Neural progenitor cell (in vitro differentiated cells): ENCODE measurements around the gene GLP1R. TPM values are rescaled to one million over a fixed set of nuclear protein-coding genes. Genes with fewer than 3 reads are reported as not detected.
A peak's percentile ranks its signal among the peaks of the same experiment; 100 is the strongest.

Experiments used
- DNase-seq: peaks from one replicate; pipeline ENCODE4 v3.0.0-alpha.2; 2016; ENCODE audit warnings: low spot score
- H2AFZ ChIP-seq: fragments of 200-600 bp; sonication (generic); replicated peaks from 2 replicates; pipeline ENCODE4 v1.6.1; 2016; ENCODE audit warnings: antibody characterized with exemption
- H3F3A ChIP-seq: fragments of 200-600 bp; sonication (generic); 2 replicates; pipeline ENCODE4 v1.6.1; 2016; ENCODE audit warnings: antibody characterized with exemption, low read depth
- H3K27ac ChIP-seq: fragments of 200-600 bp; sonication (generic); 2 replicates; pipeline ENCODE4 v1.5.1; 2016; ENCODE audit warnings: mild to moderate bottlenecking
- H3K27me3 ChIP-seq: fragments of 200-600 bp; sonication (generic); 2 replicates; pipeline ENCODE4 v1.6.1; 2016; ENCODE audit warnings: mild to moderate bottlenecking, moderate library complexity
- H3K36me3 ChIP-seq: fragments of 200-600 bp; sonication (generic); 2 replicates; pipeline ENCODE4 v1.5.1; 2016
- H3K4me1 ChIP-seq: fragments of 200-600 bp; sonication (generic); 2 replicates; pipeline ENCODE4 v1.6.1; 2016; ENCODE audit warnings: mixed run types
- H3K4me2 ChIP-seq: fragments of 200-600 bp; sonication (generic); 2 replicates; pipeline ENCODE4 v1.6.1; 2016
- H3K4me3 ChIP-seq: fragments of 200-600 bp; sonication (generic); 2 replicates; pipeline ENCODE4 v1.5.1; 2016
- H3K79me2 ChIP-seq: fragments of 200-600 bp; sonication (generic); 2 replicates; pipeline ENCODE4 v1.6.1; 2016; ENCODE audit warnings: low read depth
- H3K9ac ChIP-seq: fragments of 200-600 bp; sonication (generic); 2 replicates; pipeline ENCODE4 v1.6.1; 2016
- H3K9me3 ChIP-seq: fragments of 200-600 bp; sonication (generic); 2 replicates; pipeline ENCODE4 v1.5.1; 2016; ENCODE audit warnings: low read depth
- H4K20me1 ChIP-seq: fragments of 200-600 bp; sonication (generic); 2 replicates; pipeline ENCODE4 v1.6.1; 2016; ENCODE audit warnings: low read depth
- H3K27ac Mint-ChIP-seq: 3 replicates; pipeline ENCODE4 v1.8.0; 2021; ENCODE audit warnings: mixed read lengths
- H3K27me3 Mint-ChIP-seq: 2 replicates; pipeline ENCODE4 v1.8.0; 2022; ENCODE audit warnings: low read depth, mild to moderate bottlenecking, inconsistent platforms, moderate library complexity, mixed read lengths; ENCODE audit not compliant: insufficient read depth
- H3K36me3 Mint-ChIP-seq: 3 replicates; pipeline ENCODE4 v1.8.0; 2021; ENCODE audit warnings: mixed read lengths
- H3K4me1 Mint-ChIP-seq: 3 replicates; pipeline ENCODE4 v1.8.0; 2021; ENCODE audit warnings: mixed read lengths
- H3K4me3 Mint-ChIP-seq: 3 replicates; pipeline ENCODE4 v1.8.0; 2021; ENCODE audit warnings: mild to moderate bottlenecking, moderate library complexity, mixed read lengths
- H3K9me3 Mint-ChIP-seq: 3 replicates; pipeline ENCODE4 v1.8.0; 2020; ENCODE audit warnings: mixed read lengths
- EZH2 ChIP-seq: fragments of 200-600 bp; sonication (generic); IDR thresholded peaks from 2 replicates; pipeline ENCODE4 v1.6.1; 2017; ENCODE audit warnings: antibody characterized with exemption, mild to moderate bottlenecking, moderate library complexity
- EZH2phosphoT487 ChIP-seq: fragments of 200-600 bp; sonication (generic); IDR thresholded peaks from 2 replicates; pipeline ENCODE4 v1.6.1; 2017; ENCODE audit warnings: antibody characterized with exemption
- total RNA-seq: library from RNA; depleted of rRNA; stranded (reverse); fragments of >200 nt; gene quantifications from 2 replicates; pipeline ENCODE4 v1.2.3, GENCODE V29; 2015; ENCODE audit warnings: low replicate concordance
- TF ChIP-seq, protein P1 (sequence below): fragments of 200-600 bp; sonication (generic); IDR thresholded peaks from 2 replicates; pipeline ENCODE4 v1.5.1; 2017; ENCODE audit warnings: antibody characterized with exemption, mild to moderate bottlenecking

GLP1R gene
- total RNA-seq, 1 donor from 2014 or later = 0.82 TPM

GRCh38 chr6:39005774-39006173 lies 42.8 kb upstream of the GLP1R start:
- peaks cover 6% of the 10 kb centered on the region for H3K4me1 ChIP-seq
- H3K4me3 ChIP-seq = no peak overlapping the region

DNA sequence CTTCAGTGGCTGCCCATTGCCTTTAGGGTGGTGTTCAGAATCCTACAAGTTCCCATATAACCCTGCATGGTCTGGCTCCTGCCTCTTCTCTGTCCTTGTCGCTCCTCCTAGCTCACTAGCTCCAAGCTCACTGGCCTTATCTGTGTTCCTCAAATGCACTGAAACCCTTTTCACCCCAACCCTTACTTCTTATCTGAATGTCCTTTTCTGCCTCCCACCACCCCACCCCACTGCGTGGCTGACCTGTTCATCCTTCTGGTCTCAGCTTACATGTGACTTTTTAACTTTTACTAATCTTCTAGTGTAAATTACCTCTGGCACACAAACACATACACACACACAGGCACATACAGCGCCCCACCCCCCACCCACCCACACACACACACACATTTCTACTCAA lies 41.0 kb upstream of the GLP1R start:
- H3K27ac ChIP-seq = no peak overlapping the region
- Mint-ChIP-seq H3K4me1 (peaks cover 5% of the 10 kb centered on the region), H3K4me3 (no peak overlapping the region), H3K36me3 (no peaks in the 10 kb centered on the region), H3K27ac (no peak overlapping the region), H3K9me3 (no peaks in the 10 kb centered on the region), H3K27me3 (peaks cover 5% of the 10 kb centered on the region)
- no peaks in the 10 kb centered on the region for H3F3A ChIP-seq
- H3K79me2 ChIP-seq = no peaks in the 10 kb centered on the region
- H3K9me3 ChIP-seq = no peaks in the 10 kb centered on the region
- H3K27me3 ChIP-seq = peaks cover 8% of the 10 kb centered on the region
- DNase-seq = no peak
- H3K4me2 ChIP-seq = no peak overlapping the region
- no peaks in the 10 kb centered on the region for H4K20me1 ChIP-seq
- TF ChIP-seq EZH2phosphoT487 (no peak), EZH2 (no peak)
- TF ChIP-seq, protein P1, sequence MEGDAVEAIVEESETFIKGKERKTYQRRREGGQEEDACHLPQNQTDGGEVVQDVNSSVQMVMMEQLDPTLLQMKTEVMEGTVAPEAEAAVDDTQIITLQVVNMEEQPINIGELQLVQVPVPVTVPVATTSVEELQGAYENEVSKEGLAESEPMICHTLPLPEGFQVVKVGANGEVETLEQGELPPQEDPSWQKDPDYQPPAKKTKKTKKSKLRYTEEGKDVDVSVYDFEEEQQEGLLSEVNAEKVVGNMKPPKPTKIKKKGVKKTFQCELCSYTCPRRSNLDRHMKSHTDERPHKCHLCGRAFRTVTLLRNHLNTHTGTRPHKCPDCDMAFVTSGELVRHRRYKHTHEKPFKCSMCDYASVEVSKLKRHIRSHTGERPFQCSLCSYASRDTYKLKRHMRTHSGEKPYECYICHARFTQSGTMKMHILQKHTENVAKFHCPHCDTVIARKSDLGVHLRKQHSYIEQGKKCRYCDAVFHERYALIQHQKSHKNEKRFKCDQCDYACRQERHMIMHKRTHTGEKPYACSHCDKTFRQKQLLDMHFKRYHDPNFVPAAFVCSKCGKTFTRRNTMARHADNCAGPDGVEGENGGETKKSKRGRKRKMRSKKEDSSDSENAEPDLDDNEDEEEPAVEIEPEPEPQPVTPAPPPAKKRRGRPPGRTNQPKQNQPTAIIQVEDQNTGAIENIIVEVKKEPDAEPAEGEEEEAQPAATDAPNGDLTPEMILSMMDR = no peak
- H2AFZ ChIP-seq = no peak overlapping the region
- H3K4me3 ChIP-seq = no peak overlapping the region
- H3K4me1 ChIP-seq = peaks cover 6% of the 10 kb centered on the region
- H3K9ac ChIP-seq = no peak overlapping the region
- H3K36me3 ChIP-seq = no peaks in the 10 kb centered on the region

More at GRCh38 chr6:39005774-39006173, 42.8 kb upstream of the GLP1R start:
- no peaks in the 10 kb centered on the region for H4K20me1 ChIP-seq
- no peak overlapping the region for H2AFZ ChIP-seq
- Mint-ChIP-seq H3K4me1 (peaks cover 2% of the 10 kb centered on the region), H3K27me3 (peaks cover 2% of the 10 kb centered on the region), H3K27ac (no peak overlapping the region), H3K36me3 (no peaks in the 10 kb centered on the region), H3K9me3 (no peaks in the 10 kb centered on the region), H3K4me3 (no peak overlapping the region)
- peaks cover 23% of the 10 kb centered on the region for H3K27me3 ChIP-seq
- H3F3A ChIP-seq = no peaks in the 10 kb centered on the region
- no peaks in the 10 kb centered on the region for H3K9me3 ChIP-seq
- TF ChIP-seq EZH2 (no peak), EZH2phosphoT487 (no peak)
- TF ChIP-seq, protein P1 = no peak
- H3K79me2 ChIP-seq = no peaks in the 10 kb centered on the region
- no peak overlapping the region for H3K27ac ChIP-seq
- H3K9ac ChIP-seq = no peak overlapping the region
- H3K4me2 ChIP-seq = no peak overlapping the region
- no peaks in the 10 kb centered on the region for H3K36me3 ChIP-seq
- DNase-seq = no peak

- Histone ChIP-seq H3K27ac (no peak overlapping the region), H3K79me2 (no peaks in the 10 kb centered on the region), H3F3A (no peaks in the 10 kb centered on the region), H3K27me3 (peaks cover 8% of the 10 kb centered on the region), H3K9ac (no peak overlapping the region), H3K36me3 (no peaks in the 10 kb centered on the region), H4K20me1 (no peaks in the 10 kb centered on the region), H3K4me2 (no peak overlapping the region), H3K4me3 (no peak overlapping the region), H2AFZ (no peak overlapping the region), H3K4me1 (peaks cover 6% of the 10 kb centered on the region), H3K9me3 (no peaks in the 10 kb centered on the region)
- H3K4me1 Mint-ChIP-seq = peaks cover 5% of the 10 kb centered on the region
- no peaks in the 10 kb centered on the region for H3K9me3 Mint-ChIP-seq
- TF ChIP-seq, protein P1 = no peak
- TF ChIP-seq EZH2phosphoT487 (no peak), EZH2 (no peak)
- H3K36me3 Mint-ChIP-seq = no peaks in the 10 kb centered on the region
- peaks cover 5% of the 10 kb centered on the region for H3K27me3 Mint-ChIP-seq
- no peak overlapping the region for H3K4me3 Mint-ChIP-seq
- no peak overlapping the region for H3K27ac Mint-ChIP-seq
- peak; percentile 7 for DNase-seq
These were observed 39.8 kb upstream of the GLP1R start for GRCh38 chr6:39008737-39009136.
